K562 (cell line): ENCODE data around the gene THAP9. TPM values are rescaled to one million over a fixed set of nuclear protein-coding genes. Genes with fewer than 3 reads are reported as not detected.

Source experiments
- ATAC-seq: fragments of 200-7000 bp; cut with Tn5 transposase; 3 replicates; pipeline ENCODE4 v1.9.1; 2020; ENCODE audit warnings: moderate library complexity
- BruUV-seq: library from RNA; stranded (reverse); fragments of 400-500 nt; replicated peaks from 2 replicates; lab custom pipeline; 2021; lab: Mats Ljungman, UMichigan
- CTCF ChIA-PET: fragments of 300-600 bp; formaldehyde crosslinking; extraction: SDS; loops from one replicate; lab custom pipeline; 2021; ENCODE audit warnings: low intra/inter-chr PET ratio; lab: Yijun Ruan, JAX
- POLR2A ChIA-PET: fragments of 300-600, 350-650 bp; sonication (Branson Sonifier 250); formaldehyde crosslinking; extraction: SDS; loops from one replicate; lab custom pipeline; 2021; ENCODE audit warnings: antibody characterized with exemption, inconsistent platforms; lab: Yijun Ruan, JAX
- DNase-seq, 4 experiments: peaks; one replicate each; pipeline versions ENCODE4 v3.0.0 to v3.0.0-alpha.2; 2011 to 2018; ENCODE audit warnings: low spot score in 3 of 4, mixed read lengths in 3 of 4; ENCODE audit errors: extremely low read depth in 1 of 4
- FAIRE-seq: peaks from 2 replicates; lab custom pipeline; 2011; peaks lifted over from hg19 to GRCh38; lab: Jason Lieb, UNC
- H2AFZ ChIP-seq: 2 replicates; pipeline ENCODE4 v1.6.0; 2011; ENCODE audit warnings: low read depth, low read length, control low read depth, inconsistent platforms
- H3K27ac ChIP-seq: fragments of 200-600 bp; 3 replicates; pipeline ENCODE4 v1.8.0; 2011; ENCODE audit warnings: low read depth, mild to moderate bottlenecking, control low read depth, inconsistent platforms, low read length, moderate library complexity, mixed read lengths; ENCODE audit errors: extremely low read depth
- H3K27me3 ChIP-seq, 2 experiments: fragments of 300-600 bp in 1 of 2; 2 replicates in 1 of 2; 3 replicates in 1 of 2; pipeline versions ENCODE4 v1.6.0 to v1.8.0; 2011; ENCODE audit warnings: inconsistent platforms in 2 of 2, low read length in 2 of 2, mild to moderate bottlenecking in 1 of 2, mixed read lengths in 1 of 2, moderate library complexity in 1 of 2; ENCODE audit not compliant: control insufficient read depth in 2 of 2, insufficient read depth in 2 of 2
- H3K36me3 ChIP-seq: fragments of 300-600 bp; 3 replicates; pipeline ENCODE4 v1.8.0; 2011; ENCODE audit warnings: mild to moderate bottlenecking, low read length, inconsistent platforms; ENCODE audit not compliant: control insufficient read depth, insufficient read depth
- H3K4me1 ChIP-seq, 2 experiments: fragments of 200-600 bp in 1 of 2; replicated peaks in 1 of 2; 2 replicates in 1 of 2; 3 replicates in 1 of 2; pipeline versions ENCODE4 v1.5.1 to v1.8.0; 2011; ENCODE audit warnings: inconsistent platforms in 2 of 2, low read length in 2 of 2, mild to moderate bottlenecking in 1 of 2, mixed read lengths in 1 of 2, moderate library complexity in 1 of 2; ENCODE audit not compliant: control insufficient read depth in 2 of 2, insufficient read depth in 2 of 2
- H3K4me2 ChIP-seq: 2 replicates; pipeline ENCODE4 v1.6.1; 2011; ENCODE audit warnings: low read length, control low read depth, inconsistent platforms, mixed read lengths; ENCODE audit not compliant: insufficient read depth
- H3K4me3 ChIP-seq: fragments of 200-600 bp; sonication (generic), shearing (Covaris generic); 2 replicates; pipeline ENCODE4 v1.5.1; 2016; ENCODE audit warnings: control low read depth, inconsistent platforms
- H3K79me2 ChIP-seq: fragments of 200-600 bp; 3 replicates; pipeline ENCODE4 v1.8.0; 2011; ENCODE audit warnings: low read length, inconsistent platforms; ENCODE audit not compliant: control insufficient read depth, insufficient read depth
- H3K9ac ChIP-seq, 2 experiments: 2 replicates each; pipeline versions ENCODE4 v1.6.0 to v1.6.1; 2011; ENCODE audit warnings: low read depth in 2 of 2, low read length in 2 of 2, control low read depth in 1 of 2, inconsistent platforms in 1 of 2, mild to moderate bottlenecking in 1 of 2, mixed read lengths in 1 of 2; ENCODE audit not compliant: insufficient read depth in 1 of 2
- H3K9me1 ChIP-seq: one replicate; pipeline ENCODE4 v1.6.0; 2011; ENCODE audit warnings: inconsistent platforms, mild to moderate bottlenecking, low read length, moderate library complexity; ENCODE audit not compliant: control insufficient read depth, insufficient read depth
- H3K9me3 ChIP-seq: replicated peaks from 2 replicates; pipeline ENCODE4 v1.5.1; 2011; ENCODE audit warnings: low read depth, low read length, inconsistent platforms; ENCODE audit not compliant: control insufficient read depth, insufficient read depth
- H4K20me1 ChIP-seq: replicated peaks from 2 replicates; pipeline ENCODE4 v1.6.1; 2011; ENCODE audit warnings: low read length, inconsistent platforms, mixed read lengths; ENCODE audit not compliant: control insufficient read depth, insufficient read depth
- CBFA2T3 ChIP-seq: fragments of 450-650 bp; IDR thresholded peaks from 2 replicates; pipeline ENCODE4 v1.6.1; 2017
- DIDO1 ChIP-seq: fragments of 450-650 bp; IDR thresholded peaks from 2 replicates; pipeline ENCODE4 v1.6.1; 2016; ENCODE audit warnings: low read depth, missing biosample characterization, missing genetic modification characterization
- HDAC1 ChIP-seq, 2 experiments: fragments of 450-650 bp; IDR thresholded peaks; 2 replicates each; pipeline ENCODE4 v1.6.1; 2016 to 2017; ENCODE audit warnings: inconsistent platforms in 1 of 2, mild to moderate bottlenecking in 1 of 2, moderate library complexity in 1 of 2
- MEF2D ChIP-seq: conservative IDR thresholded peaks from 2 replicates; pipeline ENCODE4 v1.6.1; 2016; ENCODE audit warnings: low read depth, missing genetic modification characterization, missing compliant biosample characterization
- NONO ChIP-seq, 2 experiments: fragments of 200-400 bp in 1 of 2; fragments of 450-650 bp in 1 of 2; formaldehyde crosslinking in 1 of 2; IDR thresholded peaks; 2 replicates each; pipeline ENCODE4 v1.6.1; 2017; ENCODE audit warnings: low read depth in 2 of 2, mild to moderate bottlenecking in 2 of 2, moderate library complexity in 2 of 2, low read length in 1 of 2
- OTX1 ChIP-seq: fragments of 450-650 bp; formaldehyde crosslinking; IDR thresholded peaks from 2 replicates; pipeline ENCODE4 v1.4.0; 2022; ENCODE audit warnings: mild to moderate bottlenecking
- REST ChIP-seq, 2 experiments: fragments of 450-650 bp; formaldehyde crosslinking in 1 of 2; IDR thresholded peaks; 2 replicates each; pipeline versions ENCODE4 v1.4.0 to v1.6.1; 2014 to 2020; ENCODE audit warnings: mild to moderate bottlenecking in 2 of 2, borderline replicate concordance in 1 of 2, low read depth in 1 of 2
- SETDB1 ChIP-seq: IDR thresholded peaks from one replicate; pipeline ENCODE4 v1.6.1; 2012; ENCODE audit warnings: low read length, control low read depth, inconsistent platforms
- SFPQ ChIP-seq: fragments of 200-400 bp; formaldehyde crosslinking; IDR thresholded peaks from 2 replicates; pipeline ENCODE4 v1.6.1; 2017; ENCODE audit warnings: mild to moderate bottlenecking, low read depth, low read length, moderate library complexity
- SMAD2 ChIP-seq: fragments of 150-350 bp; IDR thresholded peaks from 2 replicates; pipeline ENCODE4 v1.6.1; 2014; ENCODE audit warnings: low read depth, mild to moderate bottlenecking, low read length
- WGBS: fragments of 100-300 bp; shearing (Covaris generic); methylation state at CpG from one replicate; pipeline ENCODE4 v1.1.6; 2016; ENCODE audit warnings: low coverage, mixed read lengths; ENCODE audit not compliant: insufficient coverage; ENCODE audit errors: missing lambda C conversion rate; 5-methylcytosine and 5-hydroxymethylcytosine counted together
- in situ Hi-C: fragments of 300-500 bp; cut with MboI; formaldehyde crosslinking; loops from 4 replicates; pipeline ENCODE4 v1.15.0; 2018; ENCODE audit warnings: inconsistent platforms, mixed read lengths
- intact Hi-C: fragments of 100-400 bp; cut with micrococcal nuclease; formaldehyde crosslinking; loops from 2 replicates; pipeline ENCODE4 v1.14.2; 2022
- polyA plus RNA-seq, 8 experiments: library from polyadenylated mRNA; depleted of rRNA in 4 of 8; stranded (reverse) in 5 of 8; unstranded in 3 of 8; fragments of >200 nt; fragmentation: Nextera tagmentation in 2 of 8; fragmentation: Illumina TruSeq in 1 of 8; extraction: Ambion mirVana in 2 of 8; extraction: Trizol in 1 of 8; gene quantifications; 2 replicates each; pipeline versions ENCODE4 v1.2.1 to v1.2.3, GENCODE V29; 2011 to 2014; ENCODE audit warnings: inconsistent platforms in 1 of 8, missing spikeins in 1 of 8
- total RNA-seq, 7 experiments: library from RNA; depleted of rRNA in 6 of 7; stranded (reverse); fragments of >200 nt in 6 of 7; fragmentation: Illumina TruSeq in 2 of 7; extraction: Trizol in 2 of 7; gene quantifications; 2 replicates each; pipeline versions ENCODE4 v1.2.1 to v1.2.3, GENCODE V29; 2011 to 2021; ENCODE audit warnings: low replicate concordance in 1 of 7

THAP9 gene
- total and polyA plus RNA-seq, 9 of the 15 experiments (the other 6 are each of a cell fraction or from before 2014, with no cell fraction given): 3.4 to 7.0 (median 5.4) TPM

DNA sequence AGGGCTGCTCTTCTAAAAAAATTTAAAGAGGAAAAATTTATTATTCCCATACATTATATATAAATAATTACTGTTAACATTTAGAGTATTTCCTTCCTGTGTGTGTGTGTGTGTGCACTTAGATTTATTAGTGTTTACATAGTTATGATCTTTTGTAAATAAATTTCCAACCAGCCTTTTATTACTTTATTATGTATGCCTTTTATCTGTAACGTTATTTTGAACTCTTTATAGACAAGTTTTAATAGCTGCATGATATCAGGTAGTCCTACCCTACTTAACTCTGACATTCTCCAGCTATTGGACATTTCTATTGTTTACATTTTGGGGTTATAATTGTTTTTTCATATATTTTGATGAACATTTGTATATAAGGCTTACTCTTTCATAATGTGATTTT is 8.8 kb downstream of the THAP9 start (continued):
- no peak for TF ChIP-seq REST (IDR thresholded peaks at IDR 0.05; ENCODE audit: borderline replicate concordance)
- no peak for TF ChIP-seq REST (CRISPR knock-in tag; IDR thresholded peaks at IDR 0.05; ENCODE audit: low read depth)

- 17% methylated on average over 2 of the region's 2 CpGs for WGBS
- DNase-seq: no peak
- TF ChIP-seq SFPQ (no peak), DIDO1 (no peak), SETDB1 (no peak), OTX1 (CRISPR knock-in tag) (no peak), NONO (IDR thresholded peaks at IDR 0.05; ENCODE audit: low read depth in 2 of 2, low read length in 1 of 2) (no peak), SMAD2 (no peak), HDAC1 (IDR thresholded peaks at IDR 0.05) (no peak), MEF2D (tag) (no peak), CBFA2T3 (no peak)
- intact Hi-C loops: no loop called here
- in situ Hi-C loops: no loop called here
- Histone ChIP-seq H3K36me3 (peaks cover 7% of the 10 kb centered on the region; the same call in 2 of the 3 replicates), H3K9ac (no peak overlapping the region), H3K27me3 (no peaks in the 10 kb centered on the region), H3K4me2 (no peak overlapping the region), H3K79me2 (no peaks in the 10 kb centered on the region), H4K20me1 (no peaks in the 10 kb centered on the region), H3K9me1 (no peaks in the 10 kb centered on the region), H2AFZ (no peak overlapping the region), H3K4me3 (no peak overlapping the region), H3K9me3 (no peaks in the 10 kb centered on the region), H3K4me1 (no peaks in the 10 kb centered on the region), H3K27ac (no peak overlapping the region)
- no peak for ATAC-seq
- POLR2A ChIA-PET: interaction anchor here (1.6 to 1.7 kb wide), 2 partner anchors 11 to 13 kb away, joined by 4 to 6 read pairs; partner anchors contain the start of gene THAP9
- CTCF ChIA-PET: no interaction called here
- BruUV-seq: no TSS peak
- FAIRE-seq: no peak
Observed at GRCh38 chr4:82913305-82913704, 12.8 kb downstream of the THAP9 start.
